A549 (cell line): ENCODE results near the gene TRPV6.

Source experiments
- BCL3 ChIP-seq: fragments of >200 bp; sonication (Bioruptor Twin); formaldehyde crosslinking; IDR thresholded peaks from 3 replicates; pipeline ENCODE4 v1.6.1; 2016
- CTCF ChIP-seq: fragments of >200 bp; sonication (Bioruptor Twin); formaldehyde crosslinking; IDR thresholded peaks from 3 replicates; pipeline ENCODE4 v1.5.1; 2016
- ESRRA ChIP-seq: fragments of 150-350 bp; IDR thresholded peaks from 2 replicates; pipeline ENCODE4 v1.6.1; 2014; ENCODE audit warnings: mild to moderate bottlenecking, low read length, borderline replicate concordance
- FOSL2 ChIP-seq, 2 experiments: fragments of 450-650 bp in 1 of 2; fragments of >200 bp in 1 of 2; sonication (Bioruptor Twin) in 1 of 2; formaldehyde crosslinking; IDR thresholded peaks; 2 replicates each; pipeline versions ENCODE4 v1.5.0 to v1.6.1; 2016 to 2020; ENCODE audit warnings: mild to moderate bottlenecking in 1 of 2, moderate library complexity in 1 of 2
- JUN ChIP-seq, 2 experiments: fragments of >200 bp; sonication (Bioruptor Twin); formaldehyde crosslinking; IDR thresholded peaks; 2 replicates in 1 of 2; 3 replicates in 1 of 2; pipeline ENCODE4 v1.6.1; 2016 to 2017
- KDM5A ChIP-seq: fragments of 200-600 bp; sonication (generic); IDR thresholded peaks from 2 replicates; pipeline ENCODE4 v1.6.1; 2016; ENCODE audit warnings: antibody characterized with exemption, mild to moderate bottlenecking
- MAX ChIP-seq: IDR thresholded peaks from 2 replicates; pipeline ENCODE4 v1.6.1; 2012
- NR3C1 ChIP-seq: fragments of >200 bp; sonication (Bioruptor Twin); formaldehyde crosslinking; IDR thresholded peaks from 3 replicates; pipeline ENCODE4 v1.6.1; 2017
- PBX3 ChIP-seq: IDR thresholded peaks from 2 replicates; pipeline ENCODE4 v1.6.1; 2012
- PHF8 ChIP-seq: fragments of 200-600 bp; sonication (generic); IDR thresholded peaks from 2 replicates; pipeline ENCODE4 v1.6.1; 2016; ENCODE audit warnings: low read depth, mild to moderate bottlenecking, antibody characterized with exemption, moderate library complexity, borderline replicate concordance
- POLR2A ChIP-seq: IDR thresholded peaks from 2 replicates; pipeline ENCODE4 v1.6.1; 2012; ENCODE audit warnings: mild to moderate bottlenecking, low read length
- RFX5 ChIP-seq: fragments of 450-650 bp; IDR thresholded peaks from 2 replicates; pipeline ENCODE4 v1.7.1; 2014; ENCODE audit warnings: antibody characterized with exemption, mild to moderate bottlenecking, moderate library complexity
- SREBF2 ChIP-seq: fragments of 450-650 bp; IDR thresholded peaks from 2 replicates; pipeline ENCODE4 v1.6.1; 2014; ENCODE audit warnings: mild to moderate bottlenecking, moderate library complexity
- USF2 ChIP-seq: fragments of 450-650 bp; IDR thresholded peaks from 2 replicates; pipeline ENCODE4 v1.6.1; 2014; ENCODE audit warnings: antibody characterized with exemption

GRCh38 chr7:142874837-142875236, 10.7 kb downstream of the TRPV6 start:
- no peak for TF ChIP-seq FOSL2 (IDR thresholded peaks at IDR 0.05)
- no peak for TF ChIP-seq FOSL2 (CRISPR knock-in tag; IDR thresholded peaks at IDR 0.05)
- no peak for TF ChIP-seq CTCF
- no peak for TF ChIP-seq POLR2A
- TF ChIP-seq NR3C1 = no peak
- TF ChIP-seq KDM5A = no peak
- TF ChIP-seq USF2 = no peak
- TF ChIP-seq PHF8 = no peak
- TF ChIP-seq ESRRA = no peak
- no peak for TF ChIP-seq RFX5
- TF ChIP-seq SREBF2 = no peak
- no peak for TF ChIP-seq JUN (IDR thresholded peaks at IDR 0.05)
- no peak for TF ChIP-seq BCL3
- no peak for TF ChIP-seq PBX3
- no peak for TF ChIP-seq MAX
